ENCODE data around the gene POP4.
"Not testable (repeated sequence)": the region's sequence is repeated elsewhere in the genome, so short reads cannot be mapped to it uniquely, and the experiment has no call there.

POP4 gene, protein sequence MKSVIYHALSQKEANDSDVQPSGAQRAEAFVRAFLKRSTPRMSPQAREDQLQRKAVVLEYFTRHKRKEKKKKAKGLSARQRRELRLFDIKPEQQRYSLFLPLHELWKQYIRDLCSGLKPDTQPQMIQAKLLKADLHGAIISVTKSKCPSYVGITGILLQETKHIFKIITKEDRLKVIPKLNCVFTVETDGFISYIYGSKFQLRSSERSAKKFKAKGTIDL

DNA sequence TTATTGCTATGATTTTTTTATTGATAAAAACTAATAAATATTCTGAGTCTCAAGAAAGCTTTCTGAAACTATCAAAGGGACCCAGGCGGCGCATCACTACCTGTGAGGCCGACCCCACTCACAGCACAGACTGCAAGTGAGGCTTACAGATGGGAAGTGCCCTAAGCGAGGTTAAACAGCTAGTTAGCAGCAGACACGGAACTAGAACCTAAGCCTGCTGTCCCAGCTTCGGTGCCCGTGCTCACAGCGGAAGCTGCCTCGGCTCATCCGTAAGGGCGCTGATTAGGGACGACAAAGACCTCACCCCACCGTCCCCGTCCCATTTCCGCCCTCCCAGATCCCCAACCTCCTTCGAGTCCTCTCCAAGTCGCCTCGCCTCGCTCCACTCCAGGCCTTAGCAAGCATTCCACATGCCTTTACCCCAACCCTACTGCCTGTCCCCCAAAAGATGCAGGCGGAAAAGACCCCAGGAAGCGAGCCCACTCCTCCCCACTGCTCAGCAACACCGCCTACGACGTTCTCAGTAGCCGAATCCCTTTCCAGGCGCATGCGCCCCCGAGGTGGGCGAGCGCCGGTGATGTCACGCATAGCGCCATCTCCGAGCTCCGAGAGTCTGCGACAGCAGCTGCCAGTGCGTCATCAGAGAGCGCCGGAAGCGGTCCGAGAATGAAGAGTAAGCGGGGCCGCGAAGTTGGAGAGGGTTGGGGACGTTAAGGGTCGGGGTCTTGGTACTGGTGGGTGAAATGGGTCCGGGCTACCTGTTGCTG is at the start of gene POP4:
TSS of gene POP4 (plus strand) at position 631 of the 767 bp plus-strand sequence. CDS start at position 667, 36 bp downstream.
- DNase-seq (ENCODE audit: low read depth in 2 of 2), result peak; percentile 96 to 97

DNA sequence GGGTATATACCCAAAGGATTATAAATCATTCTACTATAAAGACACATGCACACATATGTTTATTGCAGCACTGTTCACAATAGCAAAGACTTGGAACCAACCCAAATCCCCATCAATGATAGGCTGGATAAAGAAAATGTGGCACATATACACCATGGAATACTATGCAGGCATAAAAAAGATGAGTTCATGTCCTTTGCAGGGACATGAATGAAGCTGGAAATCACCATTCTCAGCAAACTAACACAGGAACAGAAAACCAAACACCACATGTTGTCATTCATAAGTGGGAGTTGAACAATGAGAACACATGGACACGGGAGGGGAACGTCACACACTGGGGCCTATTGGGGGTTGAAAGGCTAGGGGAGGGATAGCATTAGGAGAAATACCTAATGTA is 47.0 kb upstream of the POP4 start:
- DNase-seq (ENCODE audit: low read depth in 2 of 2), result not testable (repeated sequence)

DNA sequence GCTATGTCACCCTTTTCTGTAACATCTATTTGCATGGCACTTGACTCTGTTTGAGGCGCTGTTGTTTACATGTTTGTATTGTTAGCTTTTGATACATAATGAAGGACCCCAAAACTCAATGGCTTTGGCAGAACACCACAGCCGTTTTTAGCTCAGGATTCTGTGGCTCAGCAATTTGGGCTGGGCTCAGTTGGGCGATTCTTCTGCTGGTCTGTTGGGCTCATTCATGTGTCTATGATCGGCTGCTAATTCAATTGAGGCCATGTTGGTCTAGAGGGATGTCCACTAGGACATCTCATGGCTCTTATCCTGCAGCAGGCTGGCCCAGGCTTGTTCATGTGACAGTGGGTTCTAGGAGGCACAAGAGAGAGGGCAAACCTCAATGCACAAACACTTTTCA is 46.3 kb upstream of the POP4 start:
- no peak for DNase-seq (ENCODE audit: low read depth in 2 of 2)

DNA sequence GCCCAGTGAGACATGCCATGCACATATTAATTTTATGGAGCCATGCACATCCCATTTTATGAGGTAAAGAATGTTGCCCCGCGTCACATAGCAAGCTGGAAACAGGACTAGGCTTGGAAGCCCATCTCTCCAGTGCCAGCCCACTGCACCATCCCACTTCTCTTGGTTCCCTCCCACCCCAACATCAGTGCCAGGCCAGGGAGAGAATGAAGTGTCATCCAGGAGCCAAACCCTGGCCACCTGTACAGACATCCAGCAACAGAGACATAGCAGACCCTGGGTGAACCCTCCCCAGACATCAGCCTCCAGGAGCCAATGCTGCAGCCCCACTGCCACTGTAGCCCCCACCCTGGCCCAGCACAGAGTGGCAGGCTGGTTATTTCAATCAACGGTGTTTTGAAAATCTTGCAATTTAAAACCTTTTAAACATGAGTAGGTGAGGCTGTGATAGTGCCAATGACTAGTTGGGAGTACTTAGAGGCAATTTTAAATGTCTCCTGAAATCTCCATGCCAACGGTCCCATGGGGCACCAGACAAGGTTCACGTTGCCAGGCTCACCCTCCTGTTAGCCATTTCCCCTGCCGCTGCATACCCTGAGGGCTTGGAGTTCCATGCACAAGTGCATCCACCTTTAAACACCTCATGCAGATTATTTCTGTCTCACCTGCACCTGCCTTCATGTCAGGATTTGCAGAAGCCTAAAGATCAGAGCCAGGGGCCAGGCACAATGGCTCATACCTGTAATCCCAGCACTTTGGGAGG is 45.6 kb upstream of the POP4 start:
- no peak for DNase-seq (ENCODE audit: low read depth in 2 of 2)

DNA sequence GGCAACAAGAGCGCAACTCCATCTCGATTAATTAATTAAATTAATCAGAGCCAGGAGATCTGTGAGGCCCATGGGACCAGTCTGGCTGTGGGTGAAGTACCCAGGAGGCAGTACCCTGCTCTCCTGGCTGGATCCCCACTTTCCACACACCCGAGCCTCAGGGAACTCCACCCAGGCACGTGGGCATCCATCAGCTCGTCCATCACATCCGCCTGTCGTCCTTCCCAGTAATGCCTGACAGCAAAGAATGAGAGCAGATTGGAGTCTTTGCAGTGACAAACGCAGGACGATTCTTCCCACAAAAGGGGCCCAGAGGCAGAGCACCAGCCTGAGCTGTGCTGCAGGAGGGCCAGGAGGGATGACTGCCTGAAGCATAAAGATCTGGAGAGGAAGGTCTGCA is 44.5 kb upstream of the POP4 start:
- DNase-seq (ENCODE audit: low read depth in 2 of 2), result no peak

DNA sequence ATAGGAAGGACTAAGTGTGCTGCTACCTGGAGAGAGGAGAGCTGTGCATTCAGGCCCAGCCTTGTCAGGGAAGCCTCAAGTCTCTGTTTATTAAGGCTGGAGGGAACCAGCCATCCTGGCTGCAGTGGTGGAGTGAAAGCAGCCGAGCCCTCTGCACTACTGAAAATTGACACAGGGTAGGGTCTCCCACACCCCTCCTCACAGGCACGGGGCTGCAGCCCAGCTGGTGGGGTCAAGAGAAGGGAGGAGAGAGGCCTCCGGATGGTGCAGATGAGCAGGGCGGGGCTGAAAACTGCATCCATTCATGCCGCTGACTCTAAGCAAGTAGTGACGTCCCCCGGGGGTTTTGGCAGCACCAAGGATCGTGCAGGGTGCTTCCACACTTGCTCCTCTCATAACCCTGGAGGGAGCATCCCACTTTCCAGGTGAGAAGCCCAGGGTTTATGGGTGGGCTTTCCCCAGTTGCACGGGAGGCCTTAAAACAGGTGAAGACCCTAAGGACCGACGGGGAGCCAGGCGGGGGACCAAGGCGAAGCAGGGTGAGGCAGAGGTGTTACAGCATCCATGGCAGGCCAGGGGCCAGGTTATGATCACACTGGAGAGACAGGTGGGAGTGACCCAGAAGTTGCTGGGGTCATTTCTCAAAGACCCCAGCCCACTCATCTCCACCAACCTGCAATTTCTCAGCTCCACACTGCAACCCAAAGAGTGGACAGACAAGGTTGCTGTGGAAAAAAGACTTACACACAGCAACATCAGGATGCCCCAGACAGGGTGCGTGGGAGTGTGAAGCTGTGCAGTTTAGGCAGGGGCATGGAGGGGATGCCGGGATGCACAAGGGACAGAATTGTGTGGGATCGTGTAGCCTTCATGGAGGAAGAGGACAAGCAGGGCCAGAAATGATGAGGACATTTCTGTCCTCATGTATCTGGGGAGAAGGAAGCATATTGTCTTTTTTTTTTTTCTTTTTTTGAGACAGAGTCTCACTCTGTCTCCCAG is 43.5 kb upstream of the POP4 start:
- no peak for DNase-seq (ENCODE audit: low read depth in 2 of 2)

DNA sequence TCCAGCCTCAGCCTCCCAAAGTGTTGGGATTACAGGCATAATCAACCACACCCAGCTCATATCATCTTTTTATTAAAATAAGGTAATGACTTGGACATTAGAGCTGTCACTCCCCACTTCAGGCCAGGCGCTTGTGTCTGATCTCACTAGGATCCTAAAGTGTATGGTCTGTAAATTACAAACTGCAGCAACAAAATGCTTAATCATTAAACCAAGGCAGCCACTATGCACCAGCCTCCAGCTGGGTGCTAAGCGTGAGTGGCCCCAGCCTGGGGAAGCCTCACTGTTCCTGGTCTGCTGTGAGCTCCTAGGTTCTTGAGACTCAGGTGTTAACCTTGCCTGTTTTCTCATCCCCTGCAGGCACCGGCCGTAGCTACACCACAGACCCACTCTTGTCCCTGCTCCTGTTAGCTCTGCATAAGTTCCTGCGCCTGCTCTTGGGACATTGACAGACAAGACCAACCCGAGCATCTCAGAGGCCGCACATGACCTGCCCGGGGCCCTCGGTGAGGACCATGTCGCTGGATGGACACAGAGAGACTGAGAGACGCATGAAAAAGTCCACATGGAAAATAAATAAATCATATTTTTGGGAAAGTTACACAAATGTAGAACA is 42.5 kb upstream of the POP4 start:
- no peak for DNase-seq (ENCODE audit: low read depth in 2 of 2)

DNA sequence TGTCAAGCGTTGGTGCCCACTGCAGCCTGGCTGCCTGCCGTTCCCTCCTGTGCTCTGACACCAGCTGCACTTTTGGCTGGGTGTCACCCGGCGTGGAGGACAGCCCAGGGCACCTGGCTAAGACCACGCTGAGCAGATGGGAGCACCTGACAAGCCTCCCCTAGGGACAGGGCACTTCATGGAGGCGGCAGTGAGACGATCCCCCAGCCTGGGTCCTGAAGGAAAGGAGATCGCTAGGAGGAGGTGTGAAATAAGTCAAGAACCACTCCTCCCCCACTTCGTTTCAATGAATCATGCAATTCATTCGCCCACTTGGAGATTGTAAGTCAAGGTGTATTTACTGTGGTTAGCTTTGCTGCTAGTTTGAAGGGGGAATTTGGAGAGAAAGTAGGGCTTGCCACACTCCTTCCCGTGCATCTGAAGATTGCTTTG is 41.5 kb upstream of the POP4 start:
- DNase-seq (ENCODE audit: low read depth in 2 of 2), result no peak

DNA sequence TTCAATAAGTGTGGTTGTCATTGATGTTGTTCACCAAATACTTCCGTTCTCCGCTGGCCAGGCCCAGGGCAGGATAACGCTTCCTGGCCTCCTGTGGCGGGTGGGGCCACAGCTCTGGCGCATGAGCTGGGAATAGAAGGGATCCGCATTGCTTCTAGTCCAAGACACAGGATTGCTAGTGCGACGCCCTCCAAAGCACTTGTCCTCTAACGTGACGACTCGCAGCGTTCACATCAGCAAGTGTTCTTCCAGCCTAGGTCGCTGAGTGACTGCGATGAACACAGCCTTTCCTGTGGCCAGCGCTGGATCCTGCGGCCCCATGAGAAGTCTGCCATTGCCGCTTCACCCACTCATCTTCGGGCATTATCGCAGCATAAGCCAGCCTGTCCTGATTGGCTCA is 40.9 kb upstream of the POP4 start:
- DNase-seq (ENCODE audit: low read depth in 2 of 2), result no peak

DNA sequence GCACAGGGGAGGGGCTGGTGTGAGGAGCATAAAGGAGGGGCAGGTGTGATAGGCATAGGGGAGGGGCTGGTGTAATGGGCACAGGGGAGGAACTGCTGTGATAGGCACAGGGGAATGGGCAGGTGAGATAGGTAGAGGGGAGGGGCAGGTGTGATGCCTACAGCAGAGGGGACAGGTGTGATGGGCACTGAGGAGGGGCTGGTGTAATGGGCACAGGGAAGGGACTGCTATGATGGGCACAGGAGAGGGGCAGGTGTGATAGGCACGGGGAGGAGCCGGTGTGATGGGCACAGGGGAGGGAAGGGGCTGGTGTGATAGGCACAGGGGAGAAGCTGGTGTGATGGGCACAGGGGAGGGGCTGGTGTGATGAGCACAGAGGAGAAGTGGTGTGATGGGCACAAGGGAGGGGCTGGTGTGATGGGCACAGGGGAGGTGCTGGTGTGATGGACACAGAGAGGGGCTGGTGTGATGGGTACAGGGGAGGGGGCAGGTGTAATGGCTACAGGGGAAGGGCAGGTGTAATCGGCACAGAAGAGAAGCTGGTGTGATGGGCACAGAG is 39.5 kb upstream of the POP4 start:
- DNase-seq (ENCODE audit: low read depth in 2 of 2), result no peak

DNA sequence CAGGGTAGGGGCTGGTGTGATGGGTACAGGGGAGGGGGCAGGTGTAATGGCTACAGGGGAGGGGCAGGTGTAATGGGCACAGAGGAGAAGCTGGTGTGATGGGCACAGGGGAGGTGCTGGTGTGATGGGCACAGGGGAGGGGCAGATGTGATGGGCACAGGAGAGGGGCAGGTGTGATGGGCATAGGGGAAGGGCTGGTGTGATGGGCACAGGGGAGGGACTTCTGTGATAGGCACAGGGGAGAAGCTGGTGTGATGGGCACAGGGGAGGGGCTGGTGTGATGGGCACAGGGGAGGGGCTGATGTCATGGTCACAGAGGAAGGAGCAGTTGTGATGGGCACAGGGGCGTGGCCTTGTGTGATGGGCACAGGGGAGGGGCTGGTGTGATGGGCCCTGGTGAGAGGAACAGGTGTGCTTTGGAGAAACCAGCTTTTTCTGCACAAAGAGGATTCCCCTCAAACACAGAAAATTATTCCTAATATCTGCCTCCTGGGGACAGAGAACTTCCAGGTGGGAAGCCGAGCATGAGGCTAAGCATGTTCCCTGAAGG is 38.6 kb upstream of the POP4 start:
- DNase-seq (ENCODE audit: low read depth in 2 of 2), result no peak

DNA sequence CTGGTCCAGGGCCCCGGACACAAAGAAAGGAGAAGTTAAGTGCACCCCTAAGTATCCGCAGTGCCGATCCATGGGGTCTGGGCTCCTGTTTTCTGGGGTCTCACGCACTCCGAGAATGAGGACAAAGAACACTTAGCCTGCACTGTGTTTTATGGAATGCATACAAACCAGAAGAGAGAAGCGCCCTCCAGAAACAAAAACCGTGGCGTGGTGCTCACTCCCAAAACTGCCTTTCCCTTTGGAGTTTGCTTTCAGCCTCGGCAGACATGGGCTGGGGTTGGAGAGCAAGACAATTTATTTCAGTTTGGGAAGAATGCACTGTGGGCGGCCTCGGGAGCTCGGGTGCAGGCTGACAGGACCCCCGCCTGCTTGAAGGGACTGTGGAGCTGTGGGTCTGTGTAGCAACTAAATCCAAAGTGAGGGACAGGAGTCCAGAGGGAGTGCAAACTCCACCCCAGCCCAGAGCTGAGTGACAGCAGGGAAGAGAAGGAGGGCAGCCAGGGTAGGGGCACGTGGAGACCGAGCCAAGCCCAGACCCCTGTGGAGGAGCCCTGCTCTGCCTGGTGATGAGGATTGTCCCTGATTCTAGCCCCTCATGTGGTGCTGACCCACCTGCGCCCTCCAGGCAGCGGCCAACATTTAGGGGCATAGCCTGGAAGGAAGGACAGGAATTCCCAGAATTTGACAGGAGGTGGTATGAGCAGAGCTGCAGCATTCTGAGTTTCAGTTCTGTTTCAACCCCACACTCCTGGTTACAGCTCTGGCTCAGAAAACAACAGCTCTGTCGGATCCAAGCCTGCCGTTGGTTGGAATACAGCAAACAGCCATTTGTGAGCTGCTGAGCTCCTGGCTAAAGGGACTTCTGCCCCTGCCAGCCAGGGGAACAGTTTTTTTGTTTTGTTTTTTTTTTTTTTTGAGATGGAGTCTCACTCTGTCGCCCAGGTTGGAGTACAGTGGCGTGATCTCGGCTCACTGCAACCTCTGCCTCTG is 37.8 kb upstream of the POP4 start:
- DNase-seq (ENCODE audit: low read depth in 2 of 2), result no peak

DNA sequence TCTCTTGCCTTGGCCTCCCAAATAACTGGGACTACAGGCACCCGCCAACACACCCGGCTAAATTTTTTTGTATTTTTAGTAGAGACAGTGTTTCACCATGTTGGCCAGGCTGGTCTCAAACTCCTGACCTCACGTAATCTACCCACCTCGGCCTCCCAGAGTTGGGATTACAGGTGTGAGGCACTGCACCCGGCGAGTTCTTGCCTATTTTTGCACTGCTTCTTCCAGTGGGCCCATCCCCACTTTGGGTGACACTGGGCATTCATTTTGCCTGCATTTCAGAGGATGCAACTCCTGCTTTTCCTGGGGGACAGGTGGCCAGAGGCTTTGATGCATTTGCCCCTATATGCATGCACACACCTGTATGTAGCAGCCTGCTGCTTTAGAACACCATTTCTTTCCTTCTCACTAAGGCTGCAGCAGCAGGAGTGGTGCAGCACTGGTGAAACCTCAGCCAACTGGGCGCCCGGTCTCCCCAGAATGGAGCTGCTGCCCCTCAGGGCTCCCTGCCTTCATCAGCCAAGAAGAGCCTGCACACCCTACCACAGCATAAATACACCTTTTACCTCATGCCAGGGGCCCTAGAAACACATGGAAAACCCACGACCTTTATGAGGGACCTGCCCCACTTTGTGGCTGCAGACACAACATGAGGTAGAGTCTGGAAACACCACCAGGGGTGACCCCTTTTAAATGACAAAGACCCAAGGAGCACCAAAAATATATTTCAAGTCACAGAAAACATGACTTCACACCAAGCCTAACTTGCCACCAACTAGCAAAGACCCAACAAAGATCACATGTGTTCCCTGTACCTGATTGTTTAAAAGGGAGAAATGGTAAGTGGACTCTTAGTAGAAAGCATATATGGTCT is 36.8 kb upstream of the POP4 start:
- DNase-seq (ENCODE audit: low read depth in 2 of 2), result no peak

DNA sequence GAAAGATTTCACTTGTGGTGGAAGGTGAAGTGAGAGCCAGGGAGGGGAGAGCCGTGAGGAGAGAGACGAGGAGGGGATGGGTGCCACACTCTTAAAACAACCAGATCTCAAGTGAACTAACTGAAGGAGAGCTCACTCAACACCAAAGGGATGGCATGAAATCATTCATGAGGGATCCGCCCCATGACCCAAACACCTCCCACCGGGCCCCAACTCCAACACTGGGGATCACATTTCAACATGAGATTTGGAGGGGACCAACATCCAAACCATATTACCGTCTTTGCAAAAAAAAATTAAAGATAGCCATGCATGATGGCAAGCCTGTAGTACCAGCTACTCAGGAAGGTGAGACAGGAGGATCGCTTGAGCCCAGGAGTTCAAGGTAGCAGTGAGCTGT is 34.9 kb upstream of the POP4 start:
- DNase-seq (ENCODE audit: low read depth in 2 of 2), result no peak

DNA sequence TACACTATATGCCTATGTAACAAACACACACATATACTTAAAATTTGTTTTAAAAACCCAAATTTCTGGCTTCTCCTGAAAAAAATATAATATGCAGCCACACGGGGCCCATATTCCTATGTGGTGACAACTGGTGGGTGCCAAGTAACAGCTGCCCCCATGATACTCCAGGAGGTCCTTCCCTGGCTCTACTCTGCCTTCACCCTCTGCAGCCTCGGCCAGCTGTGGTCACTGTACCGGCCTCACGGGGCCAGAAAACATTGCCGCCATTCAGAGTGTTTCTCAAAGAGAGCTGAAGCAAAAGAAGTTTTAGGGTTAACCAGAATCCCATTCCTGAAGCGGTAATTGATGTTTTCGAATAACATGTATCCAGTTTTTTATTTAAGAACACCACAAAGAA is 32.6 kb upstream of the POP4 start:
- DNase-seq (ENCODE audit: low read depth in 2 of 2), result no peak

DNA sequence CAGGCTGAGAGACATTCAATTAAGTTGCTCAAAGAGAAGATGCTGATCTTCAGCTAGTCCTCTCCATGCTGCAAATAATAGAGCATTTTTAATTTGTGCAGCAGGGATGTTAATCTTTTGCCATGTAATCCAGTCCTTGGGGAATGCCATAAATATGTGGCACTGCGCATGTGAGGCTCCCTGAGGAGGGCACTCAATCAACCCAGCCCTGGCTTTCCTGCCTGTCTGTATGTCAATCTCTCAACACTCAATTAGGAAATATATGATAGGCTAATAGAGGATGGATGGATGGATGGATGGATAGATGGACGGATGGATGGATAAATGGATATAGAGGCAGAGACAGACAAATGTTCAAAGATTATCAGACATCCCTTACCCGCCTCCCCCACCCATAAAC is 31.6 kb upstream of the POP4 start:
- DNase-seq (ENCODE audit: low read depth in 2 of 2), result no peak

DNA sequence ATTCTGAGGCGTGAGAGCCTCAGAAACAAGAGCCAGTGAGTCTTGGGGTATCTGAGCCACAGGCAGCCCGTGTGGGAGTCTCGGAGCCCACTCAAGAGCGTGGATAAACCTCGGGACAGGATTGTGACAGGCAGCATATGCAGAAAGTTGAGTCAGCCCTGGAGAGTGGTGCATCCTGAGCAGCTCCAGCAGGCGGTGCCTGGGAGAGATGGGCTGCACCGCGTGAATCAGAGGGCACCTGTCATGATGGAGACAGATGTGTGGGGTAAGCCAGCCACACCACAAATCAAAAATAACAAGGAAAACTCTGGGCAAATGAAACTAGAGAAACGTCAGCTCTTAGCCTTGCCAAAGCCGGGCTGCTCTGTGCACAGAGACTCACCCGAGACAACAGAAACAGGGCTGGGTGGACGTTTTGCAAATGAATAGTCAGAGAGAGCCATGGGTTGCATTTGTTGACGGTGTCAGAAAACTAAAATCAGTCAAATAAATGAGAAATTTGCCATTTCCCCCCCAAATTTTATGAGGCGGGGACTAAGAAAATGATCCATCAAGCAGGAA is 30.0 kb upstream of the POP4 start:
- DNase-seq (ENCODE audit: low read depth in 2 of 2), result no peak

Data from stimulated activated CD8-positive, alpha-beta memory T cell treated with anti-CD3 and anti-CD28 coated beads, Interleukin-7, amount 100 ng/mL, for 4 hours (primary cell).